ENCODE measurements around the gene LRRC37B. TPM values are rescaled to one million over a fixed set of nuclear protein-coding genes. Genes with fewer than 3 reads are reported as not detected.

The LRRC37B gene
- total and polyA plus RNA-seq, 2 experiments from 2014 or later = 3.7 to 5.1 TPM

DNA sequence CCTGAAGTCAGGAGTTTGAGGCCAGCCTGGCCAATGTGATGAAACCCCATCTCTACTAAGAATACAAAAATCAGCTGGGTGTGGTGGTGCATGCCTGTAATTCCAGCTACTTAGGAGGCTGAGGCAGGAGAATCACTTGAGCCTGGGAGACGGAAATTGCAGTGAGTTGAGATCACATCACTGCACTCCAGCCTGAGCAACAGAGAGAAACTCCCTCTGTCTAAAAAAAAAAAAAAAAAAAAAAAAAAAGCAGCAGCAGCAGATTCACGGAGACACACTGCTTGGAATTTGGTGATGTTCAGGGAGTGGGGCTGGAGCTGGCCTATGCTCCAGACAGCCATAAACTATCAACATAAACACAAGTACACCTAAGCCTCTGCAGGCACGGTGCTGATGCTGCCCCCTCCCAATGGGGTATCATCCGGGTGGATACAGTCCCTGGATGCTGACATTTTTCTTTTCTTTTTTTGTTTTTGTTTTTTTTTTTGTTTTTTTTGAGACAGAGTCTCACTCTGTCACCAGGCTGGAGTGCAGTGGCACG lies 95.5 kb downstream of the LRRC37B start:
- peak overlapping the region; percentile 18; the same call in 1 of the 2 replicates for H3K27ac ChIP-seq
- H3K27me3 ChIP-seq (replicated peaks; ENCODE audit: insufficient read depth) = no peaks in the 10 kb centered on the region
- no peaks in the 10 kb centered on the region for H3K9me2 ChIP-seq (ENCODE audit: insufficient read depth)
- no peak overlapping the region for H2AFZ ChIP-seq
- no peak overlapping the region for H3K9ac ChIP-seq
- TF ChIP-seq EZH2 (IDR thresholded peaks at IDR 0.05; ENCODE audit: insufficient read depth, poor library complexity, severe bottlenecking) (no peak), EZH2phosphoT487 (IDR thresholded peaks at IDR 0.05; ENCODE audit: insufficient read depth, low read depth) (no peak)
- no peaks in the 10 kb centered on the region for H4K20me1 ChIP-seq (ENCODE audit: insufficient read depth)
- no peaks in the 10 kb centered on the region for H3K4me1 ChIP-seq (ENCODE audit: insufficient read depth)
- 61% methylated on average over 5 of the region's 5 CpGs for WGBS, 2 experiments (ENCODE audit: low coverage in 1 of 2, low lambda C conversion rate in 2 of 2, missing lambda C conversion rate in 2 of 2)
- no peaks in the 10 kb centered on the region for H3F3A ChIP-seq (ENCODE audit: insufficient read depth)
- DNase-seq = peak; percentile 37
- H3K79me2 ChIP-seq (ENCODE audit: insufficient read depth) = no peaks in the 10 kb centered on the region
- no peak overlapping the region for H3K4me3 ChIP-seq
- H3K4me2 ChIP-seq (ENCODE audit: unreplicated experiment) = no peak overlapping the region
- no peaks in the 10 kb centered on the region for H3K36me3 ChIP-seq (ENCODE audit: low read depth)
- in situ Hi-C loops (cut with MboI) = no loop called here
- H3K9me3 ChIP-seq (ENCODE audit: low read depth) = no peaks in the 10 kb centered on the region

Small RNA genes within 50 kb of the gene (small RNA-seq; reads per million reads assigned to genes)
- gene AC090616.4 (ENCODE audit: low read depth, low replicate concordance) = not detected
- gene RNA5SP437 (ENCODE audit: low read depth, low replicate concordance) = not detected

Other genes starting within 250 kb of the LRRC37B start
- gene COPRS, start 148.1 kb upstream of the LRRC37B start, total RNA-seq (2014; rRNA removed; shearing (Covaris generic)) = 105 and 110 TPM in 2 replicates
- gene COPRS, start 148.1 kb upstream of the LRRC37B start, polyA plus RNA-seq (2016; fragmentation: Nextera tagmentation; extraction: Ambion mirVana) = 113 and 114 TPM in 2 replicates
- gene UTP6, start 105.7 kb upstream of the LRRC37B start, total RNA-seq (2014; rRNA removed; shearing (Covaris generic)) = 50.3 and 55.3 TPM in 2 replicates
- gene UTP6, start 105.7 kb upstream of the LRRC37B start, polyA plus RNA-seq (2016; fragmentation: Nextera tagmentation; extraction: Ambion mirVana) = 76.5 and 79.6 TPM in 2 replicates
- gene SUZ12, start 70.4 kb upstream of the LRRC37B start, total RNA-seq (2014; rRNA removed; shearing (Covaris generic)) = 12.4 and 12.9 TPM in 2 replicates
- 6.8 and 7.1 TPM in 2 replicates for gene SUZ12, start 70.4 kb upstream of the LRRC37B start, polyA plus RNA-seq (2016; fragmentation: Nextera tagmentation; extraction: Ambion mirVana)
- 31.9 and 54.9 TPM in 2 replicates for gene RHOT1, start 135.1 kb downstream of the LRRC37B start, total RNA-seq (2014; rRNA removed; shearing (Covaris generic))
- 25.2 and 26.9 TPM in 2 replicates for gene RHOT1, start 135.1 kb downstream of the LRRC37B start, polyA plus RNA-seq (2016; fragmentation: Nextera tagmentation; extraction: Ambion mirVana)